ENCODE results near the gene INSRR. TPM values are rescaled to one million over a fixed set of nuclear protein-coding genes. Genes with fewer than 3 reads are reported as not detected.

INSRR gene
- total RNA-seq, 1 experiment from 2014 or later: not detected

DNA sequence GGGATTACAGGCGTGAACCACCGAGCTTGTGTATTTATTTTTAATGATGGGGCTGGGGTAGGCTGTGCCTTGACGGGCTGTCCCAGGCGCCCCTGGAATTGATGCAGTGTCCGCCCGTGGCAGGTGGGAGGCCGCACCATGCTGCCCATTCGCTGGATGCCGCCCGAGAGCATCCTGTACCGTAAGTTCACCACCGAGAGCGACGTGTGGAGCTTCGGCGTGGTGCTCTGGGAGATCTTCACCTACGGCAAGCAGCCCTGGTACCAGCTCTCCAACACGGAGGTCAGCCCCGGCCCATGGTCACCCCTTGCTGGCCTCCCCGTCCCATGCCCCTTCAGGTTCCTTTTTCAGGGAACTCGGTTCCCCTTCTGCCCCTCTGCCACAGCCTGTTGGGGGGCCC lies 21.0 kb upstream of the INSRR start:
- Histone ChIP-seq H3K27me3 (replicated peaks; ENCODE audit: control insufficient read depth, insufficient read depth, low read length) (peaks cover 2% of the 10 kb centered on the region; the same call in 1 of the 2 replicates), H3K4me1 (no peaks in the 10 kb centered on the region), H3K36me3 (ENCODE audit: control insufficient read depth, insufficient read depth, low read length) (no peaks in the 10 kb centered on the region), H3K4me3 (ENCODE audit: low read depth, low read length) (no peak overlapping the region), H3K9me3 (no peaks in the 10 kb centered on the region)
- no peaks in the 10 kb centered on the region for H3K36me3 Mint-ChIP-seq (ENCODE audit: insufficient read depth, unreplicated experiment)
- no peaks in the 10 kb centered on the region for H3K9me3 Mint-ChIP-seq (ENCODE audit: unreplicated experiment)
- ChIA-PET POLR2A (no interaction called here), CTCF (interaction anchor here (2.2 kb wide), 1 partner anchor 10 kb away, joined by 5 read pairs; no protein-coding TSS in a partner anchor)
- intact Hi-C loops (cut with micrococcal nuclease; ENCODE audit: unreplicated experiment): no loop called here
- H3K4me3 Mint-ChIP-seq (ENCODE audit: unreplicated experiment): no peak overlapping the region
- TF ChIP-seq CTCF (IDR thresholded peaks at IDR 0.05; ENCODE audit: insufficient read depth in 1 of 2, low read depth in 1 of 2, low read length in 1 of 2, severe bottlenecking in 1 of 2, unreplicated experiment in 1 of 2): no peak
- H3K27me3 Mint-ChIP-seq (ENCODE audit: insufficient read depth, unreplicated experiment): peaks cover 16% of the 10 kb centered on the region
- no peak overlapping the region for H3K27ac Mint-ChIP-seq (ENCODE audit: unreplicated experiment)
- H3K4me1 Mint-ChIP-seq (ENCODE audit: low read depth, unreplicated experiment): no peaks in the 10 kb centered on the region
- BruUV-seq (replicated peaks): no TSS peak
- DNase-seq: no peak

DNA sequence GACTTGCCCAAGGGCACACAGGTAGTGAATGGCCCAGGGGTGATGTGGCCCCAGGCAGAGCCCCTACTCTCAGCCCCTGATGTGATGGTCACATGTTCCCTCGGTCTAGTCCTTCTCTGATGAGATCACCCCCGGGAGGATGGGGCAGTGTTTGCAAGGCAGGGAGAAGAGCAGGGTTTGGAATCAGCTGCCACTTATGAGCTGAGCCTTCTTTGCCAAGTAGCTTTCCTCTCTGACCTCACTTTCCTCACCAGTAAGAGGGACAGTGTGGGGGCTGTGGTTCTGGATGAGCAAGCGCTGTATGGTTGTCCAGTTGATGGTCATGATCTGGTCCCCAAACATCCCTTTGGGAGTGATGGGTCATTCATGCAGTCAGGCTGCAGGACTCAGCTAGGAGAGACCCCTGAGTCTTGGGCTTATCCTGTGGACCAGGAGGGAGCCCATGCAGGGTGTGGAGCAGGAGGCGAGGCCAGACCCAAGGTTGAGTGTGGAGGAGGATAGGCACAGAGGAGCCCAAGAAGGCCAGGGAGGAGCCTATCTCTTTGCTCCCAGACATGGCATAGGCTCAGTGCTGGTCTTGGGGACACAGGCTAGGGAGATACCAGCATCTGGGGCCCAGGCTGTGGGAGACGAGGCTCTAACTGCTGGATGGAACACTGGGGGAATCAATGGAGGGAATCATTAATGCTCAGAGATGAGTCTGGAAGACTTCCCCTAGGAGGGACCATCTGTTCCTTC lies 18.7 kb upstream of the INSRR start:
- no peak for DNase-seq
- peaks cover 2% of the 10 kb centered on the region; the same call in 1 of the 2 replicates for H3K27me3 ChIP-seq (replicated peaks; ENCODE audit: control insufficient read depth, insufficient read depth, low read length)
- intact Hi-C loops (cut with micrococcal nuclease; ENCODE audit: unreplicated experiment): no loop called here
- Mint-ChIP-seq H3K4me1 (ENCODE audit: low read depth, unreplicated experiment) (no peaks in the 10 kb centered on the region), H3K27ac (ENCODE audit: unreplicated experiment) (no peak overlapping the region), H3K36me3 (ENCODE audit: insufficient read depth, unreplicated experiment) (no peaks in the 10 kb centered on the region), H3K27me3 (ENCODE audit: insufficient read depth, unreplicated experiment) (peaks cover 16% of the 10 kb centered on the region), H3K9me3 (ENCODE audit: unreplicated experiment) (no peaks in the 10 kb centered on the region), H3K4me3 (ENCODE audit: unreplicated experiment) (no peak overlapping the region)
- ChIA-PET CTCF (interaction anchor here (1.5 kb wide), 1 partner anchor 50 kb away, joined by 3 read pairs; no protein-coding TSS in a partner anchor), POLR2A (no interaction called here)
- no peaks in the 10 kb centered on the region for H3K4me1 ChIP-seq
- no TSS peak for BruUV-seq (replicated peaks)
- TF ChIP-seq CTCF (IDR thresholded peaks at IDR 0.05; ENCODE audit: insufficient read depth in 1 of 2, low read depth in 1 of 2, low read length in 1 of 2, severe bottlenecking in 1 of 2, unreplicated experiment in 1 of 2): no peak
- no peaks in the 10 kb centered on the region for H3K9me3 ChIP-seq
- H3K36me3 ChIP-seq (ENCODE audit: control insufficient read depth, insufficient read depth, low read length): no peaks in the 10 kb centered on the region
- no peak overlapping the region for H3K4me3 ChIP-seq (ENCODE audit: low read depth, low read length)

- H3K9me3 Mint-ChIP-seq (ENCODE audit: unreplicated experiment): no peaks in the 10 kb centered on the region
- no peaks in the 10 kb centered on the region for H3K36me3 Mint-ChIP-seq (ENCODE audit: insufficient read depth, unreplicated experiment)
- Histone ChIP-seq H3K4me1 (no peaks in the 10 kb centered on the region), H3K36me3 (ENCODE audit: control insufficient read depth, insufficient read depth, low read length) (no peaks in the 10 kb centered on the region), H3K4me3 (ENCODE audit: low read depth, low read length) (no peak overlapping the region), H3K27me3 (replicated peaks; ENCODE audit: control insufficient read depth, insufficient read depth, low read length) (peaks cover 2% of the 10 kb centered on the region; the same call in 1 of the 2 replicates), H3K9me3 (no peaks in the 10 kb centered on the region)
- H3K4me3 Mint-ChIP-seq (ENCODE audit: unreplicated experiment): no peak overlapping the region
- no peak for DNase-seq
- peaks cover 21% of the 10 kb centered on the region for H3K27me3 Mint-ChIP-seq (ENCODE audit: insufficient read depth, unreplicated experiment)
- no peak for TF ChIP-seq CTCF (IDR thresholded peaks at IDR 0.05; ENCODE audit: insufficient read depth in 1 of 2, low read depth in 1 of 2, low read length in 1 of 2, severe bottlenecking in 1 of 2, unreplicated experiment in 1 of 2)
- ChIA-PET CTCF (interaction anchor here (1.2 to 1.5 kb wide), 3 partner anchors 16 to 52 kb away, joined by 3 to 6 read pairs (median 3); partner anchors contain the start of gene NTRK1), POLR2A (no interaction called here)
- H3K27ac Mint-ChIP-seq (ENCODE audit: unreplicated experiment): no peak overlapping the region
- H3K4me1 Mint-ChIP-seq (ENCODE audit: low read depth, unreplicated experiment): no peaks in the 10 kb centered on the region
- intact Hi-C loops (cut with micrococcal nuclease; ENCODE audit: unreplicated experiment): no loop called here
- BruUV-seq (replicated peaks): no TSS peak
Measured at GRCh38 chr1:156876281-156876680, 17.4 kb upstream of the INSRR start.

Data from Caco-2 (cell line).